HEK293 (cell line): ENCODE measurements around the gene RARRES2.

Source experiments
- BCL11A ChIP-seq: fragments of 450-650 bp; formaldehyde crosslinking; IDR thresholded peaks from 2 replicates; pipeline ENCODE4 v1.5.1; 2016; ENCODE audit warnings: low read depth, missing biosample characterization, missing genetic modification characterization
- FEZF1 ChIP-seq: fragments of 450-650 bp; formaldehyde crosslinking; IDR thresholded peaks from 2 replicates; pipeline ENCODE4 v1.5.1; 2016; ENCODE audit warnings: missing biosample characterization, missing genetic modification characterization
- GLIS2 ChIP-seq: fragments of 450-650 bp; formaldehyde crosslinking; IDR thresholded peaks from 2 replicates; pipeline ENCODE4 v1.5.1; 2016; ENCODE audit warnings: missing biosample characterization, missing genetic modification characterization
- KLF16 ChIP-seq: fragments of 450-650 bp; formaldehyde crosslinking; IDR thresholded peaks from 2 replicates; pipeline ENCODE4 v1.5.1; 2017; ENCODE audit warnings: missing biosample characterization, missing genetic modification characterization
- KLF9 ChIP-seq: fragments of 450-650 bp; formaldehyde crosslinking; IDR thresholded peaks from 2 replicates; pipeline ENCODE4 v1.5.1; 2016; ENCODE audit warnings: missing biosample characterization, missing genetic modification characterization, low read depth
- SP2 ChIP-seq: fragments of 450-650 bp; formaldehyde crosslinking; IDR thresholded peaks from 2 replicates; pipeline ENCODE4 v1.5.1; 2016; ENCODE audit warnings: missing biosample characterization, missing genetic modification characterization
- ZBTB20 ChIP-seq: fragments of 450-650 bp; formaldehyde crosslinking; IDR thresholded peaks from 2 replicates; pipeline ENCODE4 v1.5.1; 2016; ENCODE audit warnings: missing biosample characterization, missing genetic modification characterization
- ZBTB21 ChIP-seq: fragments of 450-650 bp; formaldehyde crosslinking; IDR thresholded peaks from 2 replicates; pipeline ENCODE4 v1.5.1; 2017; ENCODE audit warnings: missing biosample characterization, missing genetic modification characterization
- ZNF146 ChIP-seq: fragments of 450-650 bp; formaldehyde crosslinking; IDR thresholded peaks from 2 replicates; pipeline ENCODE4 v1.5.1; 2016; ENCODE audit warnings: missing biosample characterization, missing genetic modification characterization
- ZNF211 ChIP-seq: fragments of 450-650 bp; formaldehyde crosslinking; IDR thresholded peaks from 2 replicates; pipeline ENCODE4 v1.5.1; 2016; ENCODE audit warnings: low read depth, missing biosample characterization, missing genetic modification characterization
- ZNF302 ChIP-seq: fragments of 450-650 bp; formaldehyde crosslinking; IDR thresholded peaks from 2 replicates; pipeline ENCODE4 v1.5.1; 2016; ENCODE audit warnings: missing biosample characterization, missing genetic modification characterization, low read depth
- ZNF394 ChIP-seq: fragments of 450-650 bp; formaldehyde crosslinking; IDR thresholded peaks from 2 replicates; pipeline ENCODE4 v1.5.1; 2016; ENCODE audit warnings: missing biosample characterization, missing genetic modification characterization, mild to moderate bottlenecking, moderate library complexity, borderline replicate concordance
- ZNF398 ChIP-seq: fragments of 450-650 bp; formaldehyde crosslinking; IDR thresholded peaks from 2 replicates; pipeline ENCODE4 v1.5.1; 2017; ENCODE audit warnings: missing biosample characterization, missing genetic modification characterization
- ZNF514 ChIP-seq: fragments of 450-650 bp; formaldehyde crosslinking; IDR thresholded peaks from 2 replicates; pipeline ENCODE4 v1.5.1; 2016; ENCODE audit warnings: missing biosample characterization, missing genetic modification characterization
- ZNF521 ChIP-seq: fragments of 450-650 bp; formaldehyde crosslinking; IDR thresholded peaks from 2 replicates; pipeline ENCODE4 v1.5.1; 2017; ENCODE audit warnings: missing biosample characterization, mild to moderate bottlenecking, missing genetic modification characterization
- ZNF529 ChIP-seq: fragments of 450-650 bp; formaldehyde crosslinking; IDR thresholded peaks from 2 replicates; pipeline ENCODE4 v1.5.1; 2017; ENCODE audit warnings: missing genetic modification characterization, missing biosample characterization; ENCODE audit not compliant: insufficient replicate concordance
- ZNF555 ChIP-seq: fragments of 450-650 bp; formaldehyde crosslinking; conservative IDR thresholded peaks from 2 replicates; pipeline ENCODE4 v1.5.1; 2017; ENCODE audit warnings: missing biosample characterization, mild to moderate bottlenecking, missing genetic modification characterization, inconsistent platforms
- ZNF585B ChIP-seq: fragments of 450-650 bp; formaldehyde crosslinking; IDR thresholded peaks from 2 replicates; pipeline ENCODE4 v1.5.1; 2016; ENCODE audit warnings: missing biosample characterization, missing genetic modification characterization
- ZNF610 ChIP-seq: fragments of 450-650 bp; formaldehyde crosslinking; IDR thresholded peaks from 2 replicates; pipeline ENCODE4 v1.5.1; 2016; ENCODE audit warnings: missing biosample characterization, missing genetic modification characterization, borderline replicate concordance
- ZNF692 ChIP-seq: fragments of 450-650 bp; formaldehyde crosslinking; IDR thresholded peaks from 2 replicates; pipeline ENCODE4 v1.5.1; 2016; ENCODE audit warnings: missing biosample characterization, missing genetic modification characterization
- ZXDB ChIP-seq: fragments of 450-650 bp; formaldehyde crosslinking; IDR thresholded peaks from 2 replicates; pipeline ENCODE4 v1.5.1; 2016; ENCODE audit warnings: missing biosample characterization, missing genetic modification characterization
- TF ChIP-seq, protein P1 (sequence below): fragments of 450-650 bp; formaldehyde crosslinking; IDR thresholded peaks from 2 replicates; pipeline ENCODE4 v1.5.1; 2016; ENCODE audit warnings: missing biosample characterization, missing genetic modification characterization, borderline replicate concordance
- TF ChIP-seq, protein P2 (sequence below): fragments of 450-650 bp; formaldehyde crosslinking; IDR thresholded peaks from 2 replicates; pipeline ENCODE4 v1.5.1; 2017; ENCODE audit warnings: missing biosample characterization, missing genetic modification characterization
- TF ChIP-seq, protein P3 (sequence below): fragments of 450-650 bp; formaldehyde crosslinking; IDR thresholded peaks from 2 replicates; pipeline ENCODE4 v1.5.1; 2016; ENCODE audit warnings: missing biosample characterization, missing genetic modification characterization
- TF ChIP-seq, protein P4 (sequence below): fragments of 450-650 bp; formaldehyde crosslinking; IDR thresholded peaks from 2 replicates; pipeline ENCODE4 v1.5.1; 2016; ENCODE audit warnings: missing biosample characterization, missing genetic modification characterization

The RARRES2 gene

DNA sequence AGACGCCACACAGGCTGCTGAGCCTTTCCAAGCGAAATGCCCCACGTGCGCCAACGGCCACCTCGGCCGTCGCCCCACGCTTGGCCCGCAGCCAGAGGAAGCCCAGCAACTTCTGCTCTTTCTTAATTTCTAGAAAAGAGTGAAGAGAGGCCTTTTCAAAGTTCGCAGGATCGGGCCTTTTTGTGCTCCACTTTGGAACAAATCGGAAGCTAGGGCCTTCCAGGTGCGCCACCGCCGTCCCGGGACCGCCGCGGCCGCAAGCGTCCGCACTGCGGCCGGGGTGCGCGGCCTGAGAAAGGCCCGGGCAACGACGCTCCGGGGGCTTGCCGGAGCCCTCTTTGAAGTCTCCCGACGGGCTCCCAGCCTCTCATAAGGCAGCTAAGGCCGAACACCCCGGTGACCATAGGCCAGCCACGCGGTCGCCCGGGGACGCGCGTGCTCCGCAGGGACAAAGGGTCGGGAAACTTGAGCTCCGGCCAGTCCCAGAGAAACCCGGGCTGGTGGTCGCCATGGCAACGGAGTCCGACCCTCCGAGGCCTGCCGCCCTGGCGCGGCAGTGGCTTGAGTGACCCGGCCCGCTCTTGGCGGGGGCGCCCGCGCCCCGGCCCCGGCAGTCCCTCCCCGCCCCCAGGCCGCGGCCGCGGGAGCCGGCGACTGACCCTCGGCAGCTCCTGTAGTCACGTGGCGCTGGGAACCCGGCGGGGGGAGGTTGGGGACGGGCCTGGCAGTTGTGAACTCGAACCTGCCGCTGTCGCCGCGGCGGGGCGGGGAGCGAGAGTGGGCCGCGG is 26.9 kb upstream of the RARRES2 start, which contains the start of gene REPIN1 (continued):
- TF ChIP-seq, protein P1, sequence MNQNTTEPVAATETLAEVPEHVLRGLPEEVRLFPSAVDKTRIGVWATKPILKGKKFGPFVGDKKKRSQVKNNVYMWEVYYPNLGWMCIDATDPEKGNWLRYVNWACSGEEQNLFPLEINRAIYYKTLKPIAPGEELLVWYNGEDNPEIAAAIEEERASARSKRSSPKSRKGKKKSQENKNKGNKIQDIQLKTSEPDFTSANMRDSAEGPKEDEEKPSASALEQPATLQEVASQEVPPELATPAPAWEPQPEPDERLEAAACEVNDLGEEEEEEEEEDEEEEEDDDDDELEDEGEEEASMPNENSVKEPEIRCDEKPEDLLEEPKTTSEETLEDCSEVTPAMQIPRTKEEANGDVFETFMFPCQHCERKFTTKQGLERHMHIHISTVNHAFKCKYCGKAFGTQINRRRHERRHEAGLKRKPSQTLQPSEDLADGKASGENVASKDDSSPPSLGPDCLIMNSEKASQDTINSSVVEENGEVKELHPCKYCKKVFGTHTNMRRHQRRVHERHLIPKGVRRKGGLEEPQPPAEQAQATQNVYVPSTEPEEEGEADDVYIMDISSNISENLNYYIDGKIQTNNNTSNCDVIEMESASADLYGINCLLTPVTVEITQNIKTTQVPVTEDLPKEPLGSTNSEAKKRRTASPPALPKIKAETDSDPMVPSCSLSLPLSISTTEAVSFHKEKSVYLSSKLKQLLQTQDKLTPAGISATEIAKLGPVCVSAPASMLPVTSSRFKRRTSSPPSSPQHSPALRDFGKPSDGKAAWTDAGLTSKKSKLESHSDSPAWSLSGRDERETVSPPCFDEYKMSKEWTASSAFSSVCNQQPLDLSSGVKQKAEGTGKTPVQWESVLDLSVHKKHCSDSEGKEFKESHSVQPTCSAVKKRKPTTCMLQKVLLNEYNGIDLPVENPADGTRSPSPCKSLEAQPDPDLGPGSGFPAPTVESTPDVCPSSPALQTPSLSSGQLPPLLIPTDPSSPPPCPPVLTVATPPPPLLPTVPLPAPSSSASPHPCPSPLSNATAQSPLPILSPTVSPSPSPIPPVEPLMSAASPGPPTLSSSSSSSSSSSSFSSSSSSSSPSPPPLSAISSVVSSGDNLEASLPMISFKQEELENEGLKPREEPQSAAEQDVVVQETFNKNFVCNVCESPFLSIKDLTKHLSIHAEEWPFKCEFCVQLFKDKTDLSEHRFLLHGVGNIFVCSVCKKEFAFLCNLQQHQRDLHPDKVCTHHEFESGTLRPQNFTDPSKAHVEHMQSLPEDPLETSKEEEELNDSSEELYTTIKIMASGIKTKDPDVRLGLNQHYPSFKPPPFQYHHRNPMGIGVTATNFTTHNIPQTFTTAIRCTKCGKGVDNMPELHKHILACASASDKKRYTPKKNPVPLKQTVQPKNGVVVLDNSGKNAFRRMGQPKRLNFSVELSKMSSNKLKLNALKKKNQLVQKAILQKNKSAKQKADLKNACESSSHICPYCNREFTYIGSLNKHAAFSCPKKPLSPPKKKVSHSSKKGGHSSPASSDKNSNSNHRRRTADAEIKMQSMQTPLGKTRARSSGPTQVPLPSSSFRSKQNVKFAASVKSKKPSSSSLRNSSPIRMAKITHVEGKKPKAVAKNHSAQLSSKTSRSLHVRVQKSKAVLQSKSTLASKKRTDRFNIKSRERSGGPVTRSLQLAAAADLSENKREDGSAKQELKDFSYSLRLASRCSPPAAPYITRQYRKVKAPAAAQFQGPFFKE (tag by site-specific recombination) = no peak
- TF ChIP-seq SP2 (0 out of 2 replicates have a peak, but pooled peaks have one; percentile 19), ZNF585B (tag by site-specific recombination) (no peak), ZNF514 (tag by site-specific recombination) (no peak), ZBTB20 (tag by site-specific recombination) (peak; percentile 80), ZNF211 (tag by site-specific recombination) (no peak), ZNF555 (tag by site-specific recombination) (no peak), ZNF692 (tag by site-specific recombination) (peak; percentile 69; the same call in 1 of the 2 replicates), GLIS2 (tag by site-specific recombination) (peak; percentile 91), ZNF610 (tag by site-specific recombination) (no peak), ZBTB21 (tag by site-specific recombination) (no peak), ZNF521 (tag by site-specific recombination) (no peak), FEZF1 (tag by site-specific recombination) (peak; percentile 41; the same call in 1 of the 2 replicates), ZXDB (tag by site-specific recombination) (peak; percentile 67), ZNF398 (tag by site-specific recombination) (peak; percentile 77), ZNF394 (peak; percentile 45; the same call in 1 of the 2 replicates), ZNF146 (tag by site-specific recombination) (no peak), KLF16 (tag by site-specific recombination) (0 out of 2 replicates have a peak, but pooled peaks have one; percentile 35), BCL11A (tag by site-specific recombination) (no peak), ZNF302 (tag by site-specific recombination) (no peak), ZNF529 (no peak), KLF9 (tag by site-specific recombination) (0 out of 2 replicates have a peak, but pooled peaks have one; percentile 13)
- TF ChIP-seq, protein P2, sequence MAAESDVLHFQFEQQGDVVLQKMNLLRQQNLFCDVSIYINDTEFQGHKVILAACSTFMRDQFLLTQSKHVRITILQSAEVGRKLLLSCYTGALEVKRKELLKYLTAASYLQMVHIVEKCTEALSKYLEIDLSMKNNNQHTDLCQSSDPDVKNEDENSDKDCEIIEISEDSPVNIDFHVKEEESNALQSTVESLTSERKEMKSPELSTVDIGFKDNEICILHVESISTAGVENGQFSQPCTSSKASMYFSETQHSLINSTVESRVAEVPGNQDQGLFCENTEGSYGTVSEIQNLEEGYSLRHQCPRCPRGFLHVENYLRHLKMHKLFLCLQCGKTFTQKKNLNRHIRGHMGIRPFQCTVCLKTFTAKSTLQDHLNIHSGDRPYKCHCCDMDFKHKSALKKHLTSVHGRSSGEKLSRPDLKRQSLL (tag by site-specific recombination) = 0 out of 2 replicates have a peak, but pooled peaks have one; percentile 46
- TF ChIP-seq, protein P3, sequence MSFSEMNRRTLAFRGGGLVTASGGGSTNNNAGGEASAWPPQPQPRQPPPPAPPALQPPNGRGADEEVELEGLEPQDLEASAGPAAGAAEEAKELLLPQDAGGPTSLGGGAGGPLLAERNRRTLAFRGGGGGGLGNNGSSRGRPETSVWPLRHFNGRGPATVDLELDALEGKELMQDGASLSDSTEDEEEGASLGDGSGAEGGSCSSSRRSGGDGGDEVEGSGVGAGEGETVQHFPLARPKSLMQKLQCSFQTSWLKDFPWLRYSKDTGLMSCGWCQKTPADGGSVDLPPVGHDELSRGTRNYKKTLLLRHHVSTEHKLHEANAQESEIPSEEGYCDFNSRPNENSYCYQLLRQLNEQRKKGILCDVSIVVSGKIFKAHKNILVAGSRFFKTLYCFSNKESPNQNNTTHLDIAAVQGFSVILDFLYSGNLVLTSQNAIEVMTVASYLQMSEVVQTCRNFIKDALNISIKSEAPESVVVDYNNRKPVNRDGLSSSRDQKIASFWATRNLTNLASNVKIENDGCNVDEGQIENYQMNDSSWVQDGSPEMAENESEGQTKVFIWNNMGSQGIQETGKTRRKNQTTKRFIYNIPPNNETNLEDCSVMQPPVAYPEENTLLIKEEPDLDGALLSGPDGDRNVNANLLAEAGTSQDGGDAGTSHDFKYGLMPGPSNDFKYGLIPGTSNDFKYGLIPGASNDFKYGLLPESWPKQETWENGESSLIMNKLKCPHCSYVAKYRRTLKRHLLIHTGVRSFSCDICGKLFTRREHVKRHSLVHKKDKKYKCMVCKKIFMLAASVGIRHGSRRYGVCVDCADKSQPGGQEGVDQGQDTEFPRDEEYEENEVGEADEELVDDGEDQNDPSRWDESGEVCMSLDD (tag by site-specific recombination) = no peak; the same call in none of the 2 replicates
- TF ChIP-seq, protein P4, sequence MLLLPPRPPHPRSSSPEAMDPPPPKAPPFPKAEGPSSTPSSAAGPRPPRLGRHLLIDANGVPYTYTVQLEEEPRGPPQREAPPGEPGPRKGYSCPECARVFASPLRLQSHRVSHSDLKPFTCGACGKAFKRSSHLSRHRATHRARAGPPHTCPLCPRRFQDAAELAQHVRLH (tag by site-specific recombination) = no peak
